Left lung (tissue), 10 donors: ENCODE measurements around the gene VTI1B. TPM values are rescaled to one million over a fixed set of nuclear protein-coding genes. Genes with fewer than 3 reads are reported as not detected.
A peak's percentile ranks its signal among the peaks of the same experiment; 100 is the strongest.

Experiments
- ATAC-seq: fragments of 200-7000 bp; cut with Tn5 transposase; one replicate; pipeline ENCODE4 v1.9.1; 2020; ENCODE audit warnings: moderate library complexity
- DNase-seq, 4 donors: peaks; one replicate each; pipeline ENCODE4 v3.0.0-alpha.2; 2013 to 2020
- H3K27ac ChIP-seq, 2 donors: fragments of 200-600 bp; sonication (generic) in 1 of 2; one replicate each; pipeline versions ENCODE4 v1.5.0 to v1.8.0; 2020 to 2021
- H3K27me3 ChIP-seq, 2 donors: fragments of 200-600 bp; sonication (generic) in 1 of 2; one replicate each; pipeline versions ENCODE4 v1.5.0 to v1.8.0; 2020 to 2021
- H3K36me3 ChIP-seq, 2 donors: fragments of 200-600 bp; sonication (generic) in 1 of 2; one replicate each; pipeline versions ENCODE4 v1.5.0 to v1.8.0; 2020 to 2021
- H3K4me1 ChIP-seq, 2 donors: fragments of 200-600 bp; one replicate each; pipeline ENCODE4 v1.8.0; 2021
- H3K4me3 ChIP-seq, 2 donors: fragments of 200-600 bp; sonication (generic) in 1 of 2; one replicate each; pipeline versions ENCODE4 v1.5.0 to v1.8.0; 2020 to 2021; ENCODE audit warnings: mild to moderate bottlenecking in 1 of 2
- H3K9me3 ChIP-seq, 2 donors: fragments of 200-600 bp; sonication (generic) in 1 of 2; one replicate each; pipeline versions ENCODE4 v1.5.0 to v1.8.0; 2020 to 2021
- intact Hi-C, 2 donors: fragments of 100-400 bp; cut with DNase I; formaldehyde crosslinking; loops; one replicate each; pipeline versions ENCODE4 v1.11.2 to v1.14.2; 2022
- polyA plus RNA-seq, 6 donors: library from polyadenylated mRNA; unstranded; fragments of 120-200 nt; gene quantifications; one replicate each; pipeline ENCODE4 v1.2.1, GENCODE V29; 2013; ENCODE audit not compliant: insufficient read length in 6 of 6
- total RNA-seq, 2 donors: library from RNA; stranded (reverse); fragmentation: NEBNext Ultra II Directional; extraction: Animal tissue kit (Norgen Biotek cat#: 25700); gene quantifications; one replicate each; pipeline ENCODE4 v1.2.1, GENCODE V29; 2021
- TF ChIP-seq, protein P1 (sequence below), 2 donors: fragments of 200-600 bp; sonication (generic) in 1 of 2; IDR thresholded peaks; one replicate each; pipeline versions ENCODE4 v1.5.0 to v1.8.0; 2021; ENCODE audit warnings: antibody characterized with exemption in 2 of 2
- donor health status: DM: no; HTN: yes; CAD: no.
- donor health status: DM: no; HTN: no; CAD: no.

Gene VTI1B
- total and polyA plus RNA-seq, 8 donors: 79.1 to 123 (median 86.8) TPM

DNA sequence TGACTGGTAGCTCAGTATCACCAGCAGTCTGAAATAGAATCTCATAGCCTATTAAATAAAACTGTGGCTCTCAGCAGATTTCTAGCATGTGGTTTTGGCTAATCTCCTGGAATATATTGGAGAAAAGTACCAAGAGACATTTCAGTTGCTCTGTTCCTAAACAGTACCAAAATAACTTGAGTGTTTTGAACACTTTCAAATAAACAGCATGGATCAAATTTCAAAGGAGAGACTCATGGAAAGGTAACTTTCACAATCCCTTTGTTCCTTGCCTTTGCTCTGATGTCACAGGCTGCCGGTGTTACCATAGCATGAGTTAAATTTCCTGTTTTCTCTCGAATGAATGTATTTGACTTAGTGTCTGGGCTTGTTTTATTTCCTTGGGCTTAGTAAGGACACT, 51.3 kb downstream of the VTI1B start:
- no peaks in the 10 kb centered on the region for H3K9me3 ChIP-seq
- H3K4me1 ChIP-seq: peaks cover 10 to 35% of the 10 kb centered on the region in 2 donors
- no peaks in the 10 kb centered on the region for H3K36me3 ChIP-seq
- H3K4me3 ChIP-seq: no peak overlapping the region
- DNase-seq (no peak), ATAC-seq (peak; percentile 0)
- intact Hi-C loops: no loop called here
- TF ChIP-seq, protein P1, sequence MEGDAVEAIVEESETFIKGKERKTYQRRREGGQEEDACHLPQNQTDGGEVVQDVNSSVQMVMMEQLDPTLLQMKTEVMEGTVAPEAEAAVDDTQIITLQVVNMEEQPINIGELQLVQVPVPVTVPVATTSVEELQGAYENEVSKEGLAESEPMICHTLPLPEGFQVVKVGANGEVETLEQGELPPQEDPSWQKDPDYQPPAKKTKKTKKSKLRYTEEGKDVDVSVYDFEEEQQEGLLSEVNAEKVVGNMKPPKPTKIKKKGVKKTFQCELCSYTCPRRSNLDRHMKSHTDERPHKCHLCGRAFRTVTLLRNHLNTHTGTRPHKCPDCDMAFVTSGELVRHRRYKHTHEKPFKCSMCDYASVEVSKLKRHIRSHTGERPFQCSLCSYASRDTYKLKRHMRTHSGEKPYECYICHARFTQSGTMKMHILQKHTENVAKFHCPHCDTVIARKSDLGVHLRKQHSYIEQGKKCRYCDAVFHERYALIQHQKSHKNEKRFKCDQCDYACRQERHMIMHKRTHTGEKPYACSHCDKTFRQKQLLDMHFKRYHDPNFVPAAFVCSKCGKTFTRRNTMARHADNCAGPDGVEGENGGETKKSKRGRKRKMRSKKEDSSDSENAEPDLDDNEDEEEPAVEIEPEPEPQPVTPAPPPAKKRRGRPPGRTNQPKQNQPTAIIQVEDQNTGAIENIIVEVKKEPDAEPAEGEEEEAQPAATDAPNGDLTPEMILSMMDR (IDR thresholded peaks at IDR 0.05): no peak
- peak overlapping the region; percentile 67 to 76 for H3K27ac ChIP-seq
- peaks cover 0 to 9% of the 10 kb centered on the region in 2 donors for H3K27me3 ChIP-seq

DNA sequence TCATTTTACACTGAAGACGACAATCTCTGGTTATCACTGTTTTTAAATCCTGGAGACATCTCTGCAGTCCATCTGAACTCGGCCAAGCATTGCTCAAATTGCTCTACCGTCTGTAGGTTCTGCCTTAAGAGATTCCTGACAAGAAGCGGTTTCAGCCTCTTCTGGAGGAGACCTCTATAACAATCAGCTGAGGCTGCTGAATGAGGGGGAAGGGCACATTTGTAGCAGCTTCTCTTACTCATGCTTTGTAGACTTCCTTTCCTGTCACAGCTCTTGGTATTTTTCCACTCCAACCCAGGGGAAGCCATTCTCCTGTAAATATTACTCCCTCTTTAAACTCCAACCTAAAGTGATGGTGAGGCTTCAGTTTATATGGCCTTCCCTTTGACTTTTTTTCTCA, 51.8 kb downstream of the VTI1B start:
- H3K4me1 ChIP-seq: peaks cover 10 to 35% of the 10 kb centered on the region in 2 donors
- no peaks in the 10 kb centered on the region for H3K36me3 ChIP-seq
- no peak overlapping the region for H3K4me3 ChIP-seq
- TF ChIP-seq, protein P1 (IDR thresholded peaks at IDR 0.05): no peak
- intact Hi-C loops: no loop called here
- H3K27me3 ChIP-seq: peaks cover 0 to 9% of the 10 kb centered on the region in 2 donors
- ATAC-seq: peak; percentile 38
- no peaks in the 10 kb centered on the region for H3K9me3 ChIP-seq
- H3K27ac ChIP-seq: peak overlapping the region; percentile 67 to 76
- peak in 1 of 4 donors; percentile 41 for DNase-seq

DNA sequence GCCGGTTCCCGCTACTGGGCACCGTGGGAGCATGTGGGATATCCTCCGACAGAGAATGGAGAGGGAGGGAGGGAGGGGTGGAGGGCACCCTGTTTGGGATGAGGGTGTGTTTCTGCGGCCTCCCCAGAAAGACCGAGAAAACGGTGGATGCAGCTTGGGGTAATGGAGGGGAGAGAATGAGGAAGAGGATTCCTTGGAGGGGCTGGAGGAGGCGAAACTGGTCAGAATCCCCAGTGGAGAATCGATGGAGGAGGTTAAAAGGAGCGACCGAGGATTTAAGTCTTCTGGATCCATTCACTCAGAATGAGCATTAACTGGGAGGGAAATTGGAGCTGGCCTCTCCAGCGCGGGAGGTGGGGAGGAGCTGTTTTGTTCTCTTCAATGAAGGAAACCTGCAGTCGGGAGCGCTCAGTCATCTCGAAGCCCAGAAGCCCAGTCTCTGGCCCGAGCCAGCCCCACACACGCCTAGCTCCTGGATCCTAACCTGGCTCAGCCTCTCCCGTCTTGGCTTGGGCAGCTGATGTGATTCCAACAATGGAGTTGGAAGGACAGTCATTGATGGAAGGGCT, 54.1 kb downstream of the VTI1B start:
- Histone ChIP-seq H3K4me1 (peaks cover 10 to 35% of the 10 kb centered on the region in 2 donors), H3K36me3 (no peaks in the 10 kb centered on the region), H3K27ac (peak overlapping the region in 1 of 2 donors; percentile 69), H3K27me3 (peaks cover 0 to 9% of the 10 kb centered on the region in 2 donors), H3K4me3 (peak overlapping the region; percentile 32 to 58), H3K9me3 (no peaks in the 10 kb centered on the region)
- intact Hi-C loops: no loop called here
- DNase-seq: no peak
- TF ChIP-seq, protein P1 (IDR thresholded peaks at IDR 0.05): no peak
- ATAC-seq: no peak

GRCh38 chr14:67619446-67620216, 54.8 kb downstream of the VTI1B start, which contains the start of gene ARG2:
Gene ARG2 (plus strand): TSS chr14:67619920. CDS start chr14:67619978, 58 bp downstream.
- peak within 1 kb of the TSS; percentile 32 to 58 for H3K4me3 ChIP-seq
- TF ChIP-seq, protein P1 (IDR thresholded peaks at IDR 0.05): no peak

GRCh38 chr14:67618617-67619063, 55.8 kb downstream of the VTI1B start:
- H3K4me1 ChIP-seq: peaks cover 10 to 35% of the 10 kb centered on the region in 2 donors
- ATAC-seq (peak; percentile 62), DNase-seq (peak in 2 of 4 donors; percentile 59 to 79)
- intact Hi-C loops: no loop called here
- TF ChIP-seq, protein P1 (IDR thresholded peaks at IDR 0.05): peak; percentile 54 to 72
- H3K9me3 ChIP-seq: no peaks in the 10 kb centered on the region
- H3K27ac ChIP-seq: peak overlapping the region; percentile 8 to 69
- H3K4me3 ChIP-seq: peak overlapping the region in 1 of 2 donors; percentile 58
- H3K36me3 ChIP-seq: no peaks in the 10 kb centered on the region
- H3K27me3 ChIP-seq: peaks cover 0 to 9% of the 10 kb centered on the region in 2 donors

More at GRCh38 chr14:67619446-67620216, 54.8 kb downstream of the VTI1B start, which contains the start of gene ARG2:
- no peaks in the 10 kb centered on the region for H3K36me3 ChIP-seq
- H3K4me1 ChIP-seq: peaks cover 10 to 35% of the 10 kb centered on the region in 2 donors
- H3K9me3 ChIP-seq: no peaks in the 10 kb centered on the region
- peaks cover 0 to 9% of the 10 kb centered on the region in 2 donors for H3K27me3 ChIP-seq
- H3K27ac ChIP-seq: peak within 1 kb of the TSS; percentile 8 to 69
- DNase-seq (peak; percentile 81 to 100 (median 98)), ATAC-seq (peak; percentile 96)
- intact Hi-C loops: no loop called here
